Progenitor cell of endocrine pancreas (in vitro differentiated cells): ENCODE measurements around the gene SERPINA5. TPM values are rescaled to one million over a fixed set of nuclear protein-coding genes. Genes with fewer than 3 reads are reported as not detected.

Experiments used
- DNase-seq: peaks from one replicate; pipeline ENCODE4 v3.0.0; 2021; ENCODE audit warnings: low spot score; ENCODE audit not compliant: unreplicated experiment
- H3K27ac Mint-ChIP-seq: 2 replicates; pipeline ENCODE4 v1.8.0; 2021; ENCODE audit warnings: mild to moderate bottlenecking, moderate library complexity, mixed read lengths
- H3K27me3 Mint-ChIP-seq: 2 replicates; pipeline ENCODE4 v1.8.0; 2021; ENCODE audit warnings: mixed read lengths
- H3K36me3 Mint-ChIP-seq: 2 replicates; pipeline ENCODE4 v1.8.0; 2022; ENCODE audit warnings: mixed read lengths; ENCODE audit not compliant: insufficient read depth
- H3K4me1 Mint-ChIP-seq: 2 replicates; pipeline ENCODE4 v1.8.0; 2021; ENCODE audit warnings: low read depth, mixed read lengths
- H3K4me3 Mint-ChIP-seq: 2 replicates; pipeline ENCODE4 v1.8.0; 2021; ENCODE audit warnings: low read depth, mild to moderate bottlenecking, moderate library complexity, mixed read lengths
- H3K9me3 Mint-ChIP-seq: 2 replicates; pipeline ENCODE4 v1.8.0; 2021; ENCODE audit warnings: low read depth, mixed read lengths
- total RNA-seq: library from RNA; stranded (reverse); gene quantifications from 2 replicates; pipeline ENCODE4 v1.2.1, GENCODE V29; 2021
- TF ChIP-seq, protein P1 (sequence below): fragments of 200-600 bp; sonication (generic); IDR thresholded peaks from one replicate; pipeline ENCODE4 v1.5.0; 2021; ENCODE audit warnings: antibody characterized with exemption, mild to moderate bottlenecking; ENCODE audit not compliant: unreplicated experiment

SERPINA5 gene
- total RNA-seq, 1 donor from 2014 or later = 37.7 TPM

GRCh38 chr14:94593749-94594431 lies 12.7 kb downstream of the SERPINA5 start:
- no peak for DNase-seq
- H3K36me3 Mint-ChIP-seq = peaks cover 10% of the 10 kb centered on the region
- peaks cover 3% of the 10 kb centered on the region for H3K9me3 Mint-ChIP-seq
- peak overlapping the region; percentile 11 for H3K4me3 Mint-ChIP-seq
- H3K27ac Mint-ChIP-seq = peak overlapping the region; percentile 79
- peaks cover 47% of the 10 kb centered on the region for H3K4me1 Mint-ChIP-seq
- H3K27me3 Mint-ChIP-seq = peaks cover 8% of the 10 kb centered on the region
- TF ChIP-seq, protein P1, sequence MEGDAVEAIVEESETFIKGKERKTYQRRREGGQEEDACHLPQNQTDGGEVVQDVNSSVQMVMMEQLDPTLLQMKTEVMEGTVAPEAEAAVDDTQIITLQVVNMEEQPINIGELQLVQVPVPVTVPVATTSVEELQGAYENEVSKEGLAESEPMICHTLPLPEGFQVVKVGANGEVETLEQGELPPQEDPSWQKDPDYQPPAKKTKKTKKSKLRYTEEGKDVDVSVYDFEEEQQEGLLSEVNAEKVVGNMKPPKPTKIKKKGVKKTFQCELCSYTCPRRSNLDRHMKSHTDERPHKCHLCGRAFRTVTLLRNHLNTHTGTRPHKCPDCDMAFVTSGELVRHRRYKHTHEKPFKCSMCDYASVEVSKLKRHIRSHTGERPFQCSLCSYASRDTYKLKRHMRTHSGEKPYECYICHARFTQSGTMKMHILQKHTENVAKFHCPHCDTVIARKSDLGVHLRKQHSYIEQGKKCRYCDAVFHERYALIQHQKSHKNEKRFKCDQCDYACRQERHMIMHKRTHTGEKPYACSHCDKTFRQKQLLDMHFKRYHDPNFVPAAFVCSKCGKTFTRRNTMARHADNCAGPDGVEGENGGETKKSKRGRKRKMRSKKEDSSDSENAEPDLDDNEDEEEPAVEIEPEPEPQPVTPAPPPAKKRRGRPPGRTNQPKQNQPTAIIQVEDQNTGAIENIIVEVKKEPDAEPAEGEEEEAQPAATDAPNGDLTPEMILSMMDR = no peak

- Mint-ChIP-seq H3K4me1 (peaks cover 52% of the 10 kb centered on the region), H3K9me3 (peaks cover 3% of the 10 kb centered on the region), H3K27ac (peak overlapping the region; percentile 79), H3K27me3 (peaks cover 8% of the 10 kb centered on the region), H3K4me3 (peak overlapping the region; percentile 11), H3K36me3 (peaks cover 10% of the 10 kb centered on the region)
- no peak for DNase-seq
- TF ChIP-seq, protein P1 = no peak
Measured at GRCh38 chr14:94594441-94594840, 13.2 kb downstream of the SERPINA5 start.

DNA sequence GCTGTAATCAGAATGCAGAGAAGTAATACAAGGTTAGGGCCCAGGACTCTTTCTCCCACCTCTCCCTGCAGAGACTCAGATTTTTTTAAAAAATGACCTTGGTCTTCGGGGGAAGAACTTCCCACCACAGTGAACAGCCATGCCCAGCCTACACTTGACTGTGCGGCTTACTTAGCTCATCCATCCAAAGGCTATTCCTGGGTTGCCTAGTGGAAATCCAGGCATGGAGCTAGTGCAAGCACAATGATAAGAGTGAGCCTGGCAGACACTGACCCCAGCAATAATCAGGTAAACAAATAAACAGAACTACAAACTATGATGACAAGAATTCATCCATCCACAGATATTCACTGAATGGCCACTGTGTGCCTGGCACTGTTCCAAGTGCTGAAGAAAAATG lies 14.7 kb downstream of the SERPINA5 start:
- H3K27me3 Mint-ChIP-seq = peaks cover 6% of the 10 kb centered on the region

GRCh38 chr14:94596361-94596760 lies 15.1 kb downstream of the SERPINA5 start:
- Mint-ChIP-seq H3K27ac (peak overlapping the region; percentile 72), H3K4me3 (no peak overlapping the region), H3K27me3 (peaks cover 5% of the 10 kb centered on the region), H3K36me3 (peaks cover 1% of the 10 kb centered on the region), H3K4me1 (peaks cover 66% of the 10 kb centered on the region), H3K9me3 (peaks cover 4% of the 10 kb centered on the region)
- TF ChIP-seq, protein P1 = no peak
- DNase-seq = no peak

More for the DNA sequence above, 14.7 kb downstream of the SERPINA5 start:
- Mint-ChIP-seq H3K4me3 (no peak overlapping the region), H3K27ac (peak overlapping the region; percentile 72), H3K36me3 (peaks cover 4% of the 10 kb centered on the region), H3K4me1 (peaks cover 65% of the 10 kb centered on the region), H3K9me3 (peaks cover 3% of the 10 kb centered on the region)
- no peak for DNase-seq
- TF ChIP-seq, protein P1 = no peak

DNA sequence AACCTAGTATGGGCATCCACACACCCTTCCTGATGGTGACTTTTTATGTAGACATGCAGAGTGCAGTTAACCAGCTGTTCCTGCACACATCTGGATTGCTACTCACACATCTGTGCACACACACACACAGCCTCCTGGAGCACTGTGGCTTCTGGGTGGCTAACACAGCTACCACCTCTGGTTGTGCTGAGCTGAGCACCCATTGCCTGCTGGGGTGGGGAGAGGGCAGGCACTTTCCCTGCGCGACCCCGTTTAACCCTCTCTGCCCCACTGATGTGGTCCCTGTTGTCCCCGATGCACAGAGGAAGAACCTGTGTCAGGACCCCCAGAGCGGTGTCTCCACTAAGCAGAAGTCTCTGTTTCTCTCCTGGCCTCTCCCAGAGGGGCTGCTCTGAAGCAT lies 16.6 kb downstream of the SERPINA5 start:
- Mint-ChIP-seq H3K4me3 (no peak overlapping the region), H3K36me3 (no peaks in the 10 kb centered on the region), H3K27ac (peak overlapping the region; percentile 99), H3K4me1 (peaks cover 72% of the 10 kb centered on the region), H3K27me3 (peaks cover 5% of the 10 kb centered on the region), H3K9me3 (peaks cover 4% of the 10 kb centered on the region)
- TF ChIP-seq, protein P1 = no peak
- DNase-seq = no peak
